K562 (cell line): Measurements from ENCODE around the gene TBC1D7. TPM values are rescaled to one million over a fixed set of nuclear protein-coding genes. Genes with fewer than 3 reads are reported as not detected.

Source experiments
- E2F1 ChIP-seq: sonication (generic); formaldehyde crosslinking; IDR thresholded peaks from 2 replicates; pipeline ENCODE4 v1.8.1; 2023; ENCODE audit warnings: mild to moderate bottlenecking, missing genetic modification reagents, moderate library complexity
- ESRRA ChIP-seq: fragments of 450-650 bp; IDR thresholded peaks from 2 replicates; pipeline ENCODE4 v1.6.1; 2014; ENCODE audit warnings: low read depth, mild to moderate bottlenecking, moderate library complexity, borderline replicate concordance
- GATAD2B ChIP-seq: fragments of 450-650 bp; IDR thresholded peaks from 2 replicates; pipeline ENCODE4 v1.6.1; 2017; ENCODE audit warnings: mild to moderate bottlenecking, borderline replicate concordance
- MGA ChIP-seq: fragments of 450-650 bp; IDR thresholded peaks from 2 replicates; pipeline ENCODE4 v1.6.1; 2016; ENCODE audit warnings: mild to moderate bottlenecking, moderate library complexity
- NR1H2 ChIP-seq: sonication (generic); formaldehyde crosslinking; IDR thresholded peaks from 2 replicates; pipeline ENCODE4 v1.4.0; 2020; ENCODE audit warnings: mild to moderate bottlenecking, missing genetic modification reagents
- POLR2H ChIP-seq: IDR thresholded peaks from 2 replicates; pipeline ENCODE4 v1.6.1; 2016; ENCODE audit warnings: missing genetic modification characterization, low read depth, mild to moderate bottlenecking, control low read depth, missing compliant biosample characterization, moderate library complexity
- THRA ChIP-seq: fragments of 450-650 bp; IDR thresholded peaks from 2 replicates; pipeline ENCODE4 v1.6.1; 2017; ENCODE audit warnings: mild to moderate bottlenecking, moderate library complexity
- ZBTB34 ChIP-seq: fragments of 250-450 bp; sonication (Bioruptor Pico); IDR thresholded peaks from 2 replicates; pipeline ENCODE4 v1.8.0; 2021; ENCODE audit warnings: mild to moderate bottlenecking, moderate library complexity
- ZNF512 ChIP-seq: IDR thresholded peaks from 2 replicates; pipeline ENCODE4 v1.6.1; 2016; ENCODE audit warnings: missing genetic modification characterization, missing compliant biosample characterization
- polyA plus RNA-seq, 8 experiments: library from polyadenylated mRNA; depleted of rRNA in 4 of 8; stranded (reverse) in 5 of 8; unstranded in 3 of 8; fragments of >200 nt; fragmentation: Nextera tagmentation in 2 of 8; fragmentation: Illumina TruSeq in 1 of 8; extraction: Ambion mirVana in 2 of 8; extraction: Trizol in 1 of 8; gene quantifications; 2 replicates each; pipeline versions ENCODE4 v1.2.1 to v1.2.3, GENCODE V29; 2011 to 2014; ENCODE audit warnings: inconsistent platforms in 1 of 8, missing spikeins in 1 of 8
- total RNA-seq, 7 experiments: library from RNA; depleted of rRNA in 6 of 7; stranded (reverse); fragments of >200 nt in 6 of 7; fragmentation: Illumina TruSeq in 2 of 7; extraction: Trizol in 2 of 7; gene quantifications; 2 replicates each; pipeline versions ENCODE4 v1.2.1 to v1.2.3, GENCODE V29; 2011 to 2021; ENCODE audit warnings: low replicate concordance in 1 of 7

Gene TBC1D7
- total and polyA plus RNA-seq, 9 of the 15 experiments (the other 6 are each of a cell fraction or from before 2014, with no cell fraction given), result 49.4 to 107 (median 61.1) TPM

- TF ChIP-seq MGA, result no peak
- no peak for TF ChIP-seq POLR2H
- TF ChIP-seq NR1H2, result no peak
- TF ChIP-seq E2F1 (CRISPR knock-in tag), result no peak
- TF ChIP-seq GATAD2B, result 0 out of 2 replicates have a peak, but pooled peaks have one; percentile 50
- no peak for TF ChIP-seq ZNF512
- no peak for TF ChIP-seq THRA
- no peak for TF ChIP-seq ZBTB34
- peak; percentile 90 for TF ChIP-seq ESRRA
Measured at GRCh38 chr6:13319891-13320564, 8.3 kb downstream of the TBC1D7 start (continued).
